Measurements from ENCODE around the gene UBE4B.

Gene UBE4B

GRCh38 chr1:10080523-10080922 is 47.8 kb downstream of the UBE4B start:
- H3K9me3 ChIP-seq (replicated peaks; ENCODE audit: insufficient read depth, low read length) = no peaks in the 10 kb centered on the region
- no peak overlapping the region for H3K4me3 ChIP-seq (ENCODE audit: low read length)
- H3K4me1 ChIP-seq (ENCODE audit: low read length) = no peaks in the 10 kb centered on the region
- TF ChIP-seq EZH2phosphoT487 (IDR thresholded peaks at IDR 0.05; ENCODE audit: low read length) (no peak), EZH2 (optimal IDR thresholded peaks at IDR 0.05; ENCODE audit: low read depth, low read length) (no peak)
- TF ChIP-seq, protein P1, sequence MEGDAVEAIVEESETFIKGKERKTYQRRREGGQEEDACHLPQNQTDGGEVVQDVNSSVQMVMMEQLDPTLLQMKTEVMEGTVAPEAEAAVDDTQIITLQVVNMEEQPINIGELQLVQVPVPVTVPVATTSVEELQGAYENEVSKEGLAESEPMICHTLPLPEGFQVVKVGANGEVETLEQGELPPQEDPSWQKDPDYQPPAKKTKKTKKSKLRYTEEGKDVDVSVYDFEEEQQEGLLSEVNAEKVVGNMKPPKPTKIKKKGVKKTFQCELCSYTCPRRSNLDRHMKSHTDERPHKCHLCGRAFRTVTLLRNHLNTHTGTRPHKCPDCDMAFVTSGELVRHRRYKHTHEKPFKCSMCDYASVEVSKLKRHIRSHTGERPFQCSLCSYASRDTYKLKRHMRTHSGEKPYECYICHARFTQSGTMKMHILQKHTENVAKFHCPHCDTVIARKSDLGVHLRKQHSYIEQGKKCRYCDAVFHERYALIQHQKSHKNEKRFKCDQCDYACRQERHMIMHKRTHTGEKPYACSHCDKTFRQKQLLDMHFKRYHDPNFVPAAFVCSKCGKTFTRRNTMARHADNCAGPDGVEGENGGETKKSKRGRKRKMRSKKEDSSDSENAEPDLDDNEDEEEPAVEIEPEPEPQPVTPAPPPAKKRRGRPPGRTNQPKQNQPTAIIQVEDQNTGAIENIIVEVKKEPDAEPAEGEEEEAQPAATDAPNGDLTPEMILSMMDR (IDR thresholded peaks at IDR 0.05; ENCODE audit: low read length) = no peak
- H3K9me2 ChIP-seq (replicated peaks; ENCODE audit: insufficient read depth, low read length) = no peaks in the 10 kb centered on the region
- H3K36me3 ChIP-seq (replicated peaks; ENCODE audit: insufficient read depth, low read length) = no peaks in the 10 kb centered on the region
- no peaks in the 10 kb centered on the region for H3K27me3 ChIP-seq (replicated peaks; ENCODE audit: insufficient read depth, low read length)
- H3K9ac ChIP-seq (ENCODE audit: low read length) = no peak overlapping the region
- peaks cover 64% of the 10 kb centered on the region for H3K79me2 ChIP-seq (ENCODE audit: low read length)
- no peak overlapping the region for H3K4me2 ChIP-seq (ENCODE audit: low read depth, low read length)
- no peaks in the 10 kb centered on the region for H3F3A ChIP-seq (ENCODE audit: insufficient read depth, low read length)
- no peaks in the 10 kb centered on the region for H4K20me1 ChIP-seq (ENCODE audit: insufficient read depth, low read length)
- no peak overlapping the region for H2AFZ ChIP-seq (ENCODE audit: low read length)
- H3K27ac ChIP-seq (ENCODE audit: low read length) = no peak overlapping the region
- DNase-seq = no peak

- H3K4me2 ChIP-seq (ENCODE audit: low read depth, low read length) = no peak overlapping the region
- H3K9me2 ChIP-seq (replicated peaks; ENCODE audit: insufficient read depth, low read length) = no peaks in the 10 kb centered on the region
- no peaks in the 10 kb centered on the region for H3F3A ChIP-seq (ENCODE audit: insufficient read depth, low read length)
- H3K27ac ChIP-seq (ENCODE audit: low read length) = no peak overlapping the region
- peaks cover 67% of the 10 kb centered on the region for H3K79me2 ChIP-seq (ENCODE audit: low read length)
- H2AFZ ChIP-seq (ENCODE audit: low read length) = no peak overlapping the region
- H4K20me1 ChIP-seq (ENCODE audit: insufficient read depth, low read length) = no peaks in the 10 kb centered on the region
- TF ChIP-seq EZH2 (optimal IDR thresholded peaks at IDR 0.05; ENCODE audit: low read depth, low read length) (no peak), EZH2phosphoT487 (IDR thresholded peaks at IDR 0.05; ENCODE audit: low read length) (no peak)
- TF ChIP-seq, protein P1 (IDR thresholded peaks at IDR 0.05; ENCODE audit: low read length) = no peak
- DNase-seq = no peak
- no peaks in the 10 kb centered on the region for H3K9me3 ChIP-seq (replicated peaks; ENCODE audit: insufficient read depth, low read length)
- H3K4me3 ChIP-seq (ENCODE audit: low read length) = no peak overlapping the region
- no peaks in the 10 kb centered on the region for H3K27me3 ChIP-seq (replicated peaks; ENCODE audit: insufficient read depth, low read length)
- H3K9ac ChIP-seq (ENCODE audit: low read length) = no peak overlapping the region
- H3K36me3 ChIP-seq (replicated peaks; ENCODE audit: insufficient read depth, low read length) = no peaks in the 10 kb centered on the region; the same call in 1 of the 2 replicates
- H3K4me1 ChIP-seq (ENCODE audit: low read length) = no peaks in the 10 kb centered on the region
Observed at GRCh38 chr1:10082785-10083479, 50.2 kb downstream of the UBE4B start.

GRCh38 chr1:10084045-10084444 is 51.3 kb downstream of the UBE4B start:
- Histone ChIP-seq H3K4me3 (ENCODE audit: low read length) (no peak overlapping the region), H3F3A (ENCODE audit: insufficient read depth, low read length) (no peaks in the 10 kb centered on the region)

More at GRCh38 chr1:10084045-10084444, 51.3 kb downstream of the UBE4B start:
- TF ChIP-seq EZH2 (optimal IDR thresholded peaks at IDR 0.05; ENCODE audit: low read depth, low read length) (no peak), EZH2phosphoT487 (IDR thresholded peaks at IDR 0.05; ENCODE audit: low read length) (no peak)
- TF ChIP-seq, protein P1 (IDR thresholded peaks at IDR 0.05; ENCODE audit: low read length) = no peak
- Histone ChIP-seq H2AFZ (ENCODE audit: low read length) (no peak overlapping the region), H3K9me3 (replicated peaks; ENCODE audit: insufficient read depth, low read length) (no peaks in the 10 kb centered on the region), H3K4me1 (ENCODE audit: low read length) (no peaks in the 10 kb centered on the region), H3K79me2 (ENCODE audit: low read length) (peaks cover 64% of the 10 kb centered on the region), H3K9me2 (replicated peaks; ENCODE audit: insufficient read depth, low read length) (no peaks in the 10 kb centered on the region), H3K27ac (ENCODE audit: low read length) (no peak overlapping the region), H3K9ac (ENCODE audit: low read length) (no peak overlapping the region), H3K36me3 (replicated peaks; ENCODE audit: insufficient read depth, low read length) (no peaks in the 10 kb centered on the region; the same call in 1 of the 2 replicates), H3K4me2 (ENCODE audit: low read depth, low read length) (no peak overlapping the region), H3K27me3 (replicated peaks; ENCODE audit: insufficient read depth, low read length) (no peaks in the 10 kb centered on the region), H4K20me1 (ENCODE audit: insufficient read depth, low read length) (no peaks in the 10 kb centered on the region)
- DNase-seq = no peak

Measured in MM.1S (cell line).